ENCODE results near the gene PCDHGA1. TPM values are rescaled to one million over a fixed set of nuclear protein-coding genes. Genes with fewer than 3 reads are reported as not detected.

PCDHGA1 gene
- total RNA-seq, 1 experiment from 2014 or later: 2.2 TPM

DNA sequence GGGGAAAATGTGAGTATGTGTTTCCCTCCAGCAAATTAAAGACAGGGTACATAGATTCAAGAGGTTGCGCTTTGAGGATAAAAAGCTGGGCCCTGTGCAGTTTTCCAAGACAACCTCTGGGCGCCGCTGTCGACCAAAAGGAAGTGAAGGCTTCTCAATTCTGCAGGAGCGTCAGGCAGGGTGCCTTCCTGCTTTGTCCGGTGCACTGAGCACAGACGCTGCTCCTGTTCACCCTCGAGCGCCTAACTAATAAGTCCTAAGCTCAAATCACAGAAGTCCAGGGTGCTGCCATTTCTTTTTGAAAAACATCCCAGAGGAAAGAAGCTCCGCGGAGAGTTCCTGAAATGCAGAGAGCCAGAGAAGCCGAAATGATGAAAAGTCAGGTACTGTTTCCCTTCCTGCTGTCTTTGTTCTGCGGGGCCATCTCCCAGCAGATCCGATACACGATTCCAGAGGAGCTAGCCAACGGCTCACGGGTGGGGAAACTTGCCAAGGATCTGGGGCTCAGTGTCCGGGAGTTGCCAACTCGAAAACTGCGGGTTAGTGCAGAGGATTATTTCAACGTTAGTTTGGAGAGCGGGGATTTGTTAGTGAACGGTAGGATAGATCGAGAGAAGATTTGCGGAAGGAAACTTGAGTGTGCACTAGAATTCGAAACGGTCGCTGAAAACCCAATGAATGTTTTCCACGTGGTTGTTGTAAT, 19.8 kb downstream of the PCDHGA1 start, which contains the start of gene PCDHGB1:
Gene PCDHGB1 (plus strand): TSS at position 183 of the 703 bp plus-strand sequence. CDS start 162 bp downstream, at position 345.
- H3K9me3 ChIP-seq (ENCODE audit: low read depth, low read length, poor library complexity, severe bottlenecking): peaks cover 32% of the 10 kb centered on the region
- intact Hi-C loops (cut with micrococcal nuclease; ENCODE audit: unreplicated experiment): loop anchor here (5.0 kb wide), 1 partner anchor 212 kb away; no protein-coding TSS in a partner anchor
- peak within 1 kb of the TSS; percentile 24 for H3K4me3 ChIP-seq (ENCODE audit: low read depth, low read length, poor library complexity, severe bottlenecking)
- H3K27ac ChIP-seq (ENCODE audit: low read depth, low read length, poor library complexity, severe bottlenecking): peak within 1 kb of the TSS; percentile 12
- H3K36me3 ChIP-seq (ENCODE audit: insufficient read depth, low read length, poor library complexity, severe bottlenecking): no peaks in the 10 kb centered on the region
- DNase-seq (ENCODE audit: low spot score): peak; percentile 87
- H3K27me3 ChIP-seq (replicated peaks; ENCODE audit: insufficient read depth, low read depth, low read length, poor library complexity): no peaks in the 10 kb centered on the region
- H3K4me1 ChIP-seq (ENCODE audit: insufficient read depth, low read length, poor library complexity, severe bottlenecking): no peaks in the 10 kb centered on the region
- TF ChIP-seq EZH2 (IDR thresholded peaks at IDR 0.05; ENCODE audit: borderline replicate concordance, low read depth, low read length, poor library complexity, severe bottlenecking): no peak
- peak; percentile 76 for TF ChIP-seq CTCF (conservative IDR thresholded peaks at IDR 0.05; ENCODE audit: low read depth, low read length)
- BruUV-seq (replicated peaks): TSS peak; percentile 76
- ChIA-PET POLR2A (ENCODE audit: low non-redundant PET) (no interaction called here), CTCF (interaction anchor here (0.6 to 2.5 kb wide), 6 partner anchors 31 to 214 kb away, joined by 3 to 12 read pairs (median 4); partner anchors contain the start of genes PCDHB14 and PCDHB15)

GRCh38 chr5:141351591-141351990, 21.3 kb downstream of the PCDHGA1 start:
- BruUV-seq (replicated peaks): no TSS peak
- intact Hi-C loops (cut with micrococcal nuclease; ENCODE audit: unreplicated experiment): loop anchor here (5.0 kb wide), 1 partner anchor 211 kb away; no protein-coding TSS in a partner anchor
- H3K4me3 ChIP-seq (ENCODE audit: low read depth, low read length, poor library complexity, severe bottlenecking): no peak overlapping the region
- POLR2A ChIA-PET (ENCODE audit: low non-redundant PET): no interaction called here
- no peaks in the 10 kb centered on the region for H3K4me1 ChIP-seq (ENCODE audit: insufficient read depth, low read length, poor library complexity, severe bottlenecking)
- CTCF ChIA-PET: interaction anchor here (2.5 kb wide), 1 partner anchor 212 kb away, joined by 12 read pairs; no protein-coding TSS in a partner anchor
- peaks cover 41% of the 10 kb centered on the region for H3K9me3 ChIP-seq (ENCODE audit: low read depth, low read length, poor library complexity, severe bottlenecking)
- TF ChIP-seq EZH2 (IDR thresholded peaks at IDR 0.05; ENCODE audit: borderline replicate concordance, low read depth, low read length, poor library complexity, severe bottlenecking) (no peak), CTCF (conservative IDR thresholded peaks at IDR 0.05; ENCODE audit: low read depth, low read length) (no peak)
- DNase-seq (ENCODE audit: low spot score): no peak
- no peaks in the 10 kb centered on the region for H3K36me3 ChIP-seq (ENCODE audit: insufficient read depth, low read length, poor library complexity, severe bottlenecking)
- H3K27ac ChIP-seq (ENCODE audit: low read depth, low read length, poor library complexity, severe bottlenecking): no peak overlapping the region
- H3K27me3 ChIP-seq (replicated peaks; ENCODE audit: insufficient read depth, low read depth, low read length, poor library complexity): no peaks in the 10 kb centered on the region

DNA sequence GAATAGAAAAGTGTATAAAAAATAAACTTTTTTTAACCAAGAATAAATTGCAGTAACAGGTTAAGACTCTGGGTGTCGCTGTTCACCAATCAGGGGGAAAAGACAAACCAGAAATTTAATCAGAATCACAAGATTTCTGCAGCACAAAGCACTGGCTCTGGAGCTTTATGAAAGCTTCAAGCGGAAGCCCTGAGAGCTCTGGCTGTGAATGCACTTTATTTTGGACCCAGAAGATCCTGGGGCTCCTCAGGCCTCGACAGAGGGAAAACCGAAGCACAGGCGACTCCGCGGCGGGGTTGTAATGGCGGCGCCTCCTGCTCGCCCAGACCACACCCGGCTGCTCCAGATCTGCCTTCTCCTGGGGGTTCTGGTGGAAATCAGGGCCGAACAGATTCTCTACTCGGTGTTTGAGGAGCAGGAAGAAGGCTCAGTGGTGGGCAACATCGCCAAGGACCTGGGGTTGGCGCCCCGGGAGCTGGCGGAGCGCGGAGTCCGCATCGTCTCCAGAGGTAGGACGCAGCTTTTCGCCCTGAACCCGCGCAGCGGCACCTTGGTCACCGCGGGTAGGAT, 24.7 kb downstream of the PCDHGA1 start, which contains the start of gene PCDHGA4:
Gene PCDHGA4 (plus strand): TSS at position 122 of the 570 bp plus-strand sequence. CDS start 87 bp downstream, at position 209.
- no peak within 1 kb of the TSS for H3K27ac ChIP-seq (ENCODE audit: low read depth, low read length, poor library complexity, severe bottlenecking)
- no TSS peak for BruUV-seq (replicated peaks)
- H3K27me3 ChIP-seq (replicated peaks; ENCODE audit: insufficient read depth, low read depth, low read length, poor library complexity): no peaks in the 10 kb centered on the region
- ChIA-PET POLR2A (ENCODE audit: low non-redundant PET) (no interaction called here), CTCF (no interaction called here)
- no peak for DNase-seq (ENCODE audit: low spot score)
- H3K36me3 ChIP-seq (ENCODE audit: insufficient read depth, low read length, poor library complexity, severe bottlenecking): no peaks in the 10 kb centered on the region
- H3K9me3 ChIP-seq (ENCODE audit: low read depth, low read length, poor library complexity, severe bottlenecking): peaks cover 45% of the 10 kb centered on the region
- no peaks in the 10 kb centered on the region for H3K4me1 ChIP-seq (ENCODE audit: insufficient read depth, low read length, poor library complexity, severe bottlenecking)
- intact Hi-C loops (cut with micrococcal nuclease; ENCODE audit: unreplicated experiment): loop anchor here (5.0 kb wide), 1 partner anchor 207 kb away; no protein-coding TSS in a partner anchor
- no peak within 1 kb of the TSS for H3K4me3 ChIP-seq (ENCODE audit: low read depth, low read length, poor library complexity, severe bottlenecking)
- TF ChIP-seq EZH2 (IDR thresholded peaks at IDR 0.05; ENCODE audit: borderline replicate concordance, low read depth, low read length, poor library complexity, severe bottlenecking) (no peak), CTCF (conservative IDR thresholded peaks at IDR 0.05; ENCODE audit: low read depth, low read length) (peak; percentile 50)

Data from A673 (cell line).